Naive thymus-derived CD4-positive, alpha-beta T cell (primary cell): ENCODE data around the gene ATN1. TPM values are rescaled to one million over a fixed set of nuclear protein-coding genes. Genes with fewer than 3 reads are reported as not detected.

Source experiments
- ATAC-seq: fragments of 150-1000 bp; cut with Tn5 transposase; 2 replicates; pipeline ENCODE4 v1.10.0; 2021; ENCODE audit warnings: mild to moderate bottlenecking, moderate library complexity
- CTCF ChIA-PET: fragments of 350-600 bp; sonication (Branson Sonifier 250); formaldehyde crosslinking; loops from one replicate; lab custom pipeline; 2021; ENCODE audit warnings: antibody characterized with exemption; lab: Charles Lee
- POLR2A ChIA-PET: fragments of 350-600 bp; sonication (Branson Sonifier 250); formaldehyde crosslinking; loops from one replicate; lab custom pipeline; 2021; ENCODE audit warnings: antibody characterized with exemption, inconsistent platforms; lab: Charles Lee
- DNase-seq, 9 donors: peaks; one replicate each; pipeline versions ENCODE4 v3.0.0 to v3.0.0-alpha.2; 2020 to 2022; ENCODE audit warnings: mixed read lengths in 1 of 9
- H3K27ac ChIP-seq: one replicate; pipeline ENCODE4 v1.7.0; 2013; ENCODE audit warnings: mild to moderate bottlenecking, low read depth, low read length, moderate library complexity
- H3K27me3 ChIP-seq, 2 donors: one replicate each; pipeline ENCODE4 v1.7.0; 2013; ENCODE audit warnings: low read length in 2 of 2, mild to moderate bottlenecking in 2 of 2, moderate library complexity in 2 of 2; ENCODE audit not compliant: control insufficient read depth in 2 of 2, insufficient read depth in 2 of 2
- H3K36me3 ChIP-seq, 3 experiments: 1 replicate in 2 of 3; 2 replicates in 1 of 3; pipeline ENCODE4 v1.7.0; 2013; ENCODE audit warnings: low read length in 3 of 3, mild to moderate bottlenecking in 3 of 3, moderate library complexity in 1 of 3; ENCODE audit not compliant: insufficient read depth in 3 of 3, control insufficient read depth in 2 of 3
- H3K4me1 ChIP-seq, 2 donors: one replicate each; pipeline ENCODE4 v1.7.0; 2013; ENCODE audit warnings: low read length in 2 of 2, mild to moderate bottlenecking in 2 of 2, moderate library complexity in 1 of 2; ENCODE audit not compliant: control insufficient read depth in 2 of 2, insufficient read depth in 2 of 2
- H3K4me3 ChIP-seq: 2 replicates; pipeline ENCODE4 v1.7.0; 2013; ENCODE audit warnings: mild to moderate bottlenecking, low read length
- H3K9me3 ChIP-seq, 3 experiments: 1 replicate in 2 of 3; 2 replicates in 1 of 3; pipeline ENCODE4 v1.7.0; 2013; ENCODE audit warnings: low read length in 3 of 3; ENCODE audit not compliant: control insufficient read depth in 2 of 3
- H3K27ac Mint-ChIP-seq, 9 donors: one replicate each; pipeline ENCODE4 v1.8.0; 2020 to 2022; ENCODE audit warnings: mixed read lengths in 9 of 9, mild to moderate bottlenecking in 8 of 9, moderate library complexity in 5 of 9, inconsistent platforms in 2 of 9
- H3K27me3 Mint-ChIP-seq, 5 donors: one replicate each; pipeline ENCODE4 v1.8.0; 2021 to 2022; ENCODE audit warnings: mixed read lengths in 5 of 5, mild to moderate bottlenecking in 1 of 5
- H3K36me3 Mint-ChIP-seq, 5 donors: one replicate each; pipeline ENCODE4 v1.8.0; 2020 to 2022; ENCODE audit warnings: mixed read lengths in 5 of 5, mild to moderate bottlenecking in 3 of 5, inconsistent platforms in 1 of 5
- H3K4me1 Mint-ChIP-seq, 7 donors: one replicate each; pipeline ENCODE4 v1.8.0; 2020 to 2022; ENCODE audit warnings: mixed read lengths in 7 of 7, mild to moderate bottlenecking in 3 of 7, inconsistent platforms in 1 of 7
- H3K4me3 Mint-ChIP-seq, 10 donors: one replicate each; pipeline ENCODE4 v1.8.0; 2020 to 2022; ENCODE audit warnings: mild to moderate bottlenecking in 10 of 10, mixed read lengths in 10 of 10, moderate library complexity in 6 of 10, inconsistent platforms in 2 of 10
- H3K9me3 Mint-ChIP-seq, 11 donors: one replicate each; pipeline ENCODE4 v1.8.0; 2020 to 2022; ENCODE audit warnings: mixed read lengths in 11 of 11, mild to moderate bottlenecking in 4 of 11, inconsistent platforms in 1 of 11, moderate library complexity in 1 of 11
- intact Hi-C, 2 donors: fragments of 100-400 bp; cut with micrococcal nuclease; formaldehyde crosslinking; loops; one replicate each; pipeline ENCODE4 v1.15.1; 2023
- polyA plus RNA-seq, 2 donors: library from polyadenylated mRNA; unstranded; fragments of 300-500 nt; fragmentation: Illumina TruSeq; gene quantifications; one replicate each; pipeline ENCODE4 v1.2.3, GENCODE V29; 2021
- total RNA-seq, 6 experiments: library from RNA in 5 of 6; stranded (reverse) in 5 of 6; gene quantifications; 1 replicate in 5 of 6; 2 replicates in 1 of 6; pipeline ENCODE4 v1.2.3 and lab custom pipeline; 2021 to 2026

The ATN1 gene
- total and polyA plus RNA-seq, 7 experiments from 2014 or later = 0.95 to 42.2 (median 32.9) TPM

DNA sequence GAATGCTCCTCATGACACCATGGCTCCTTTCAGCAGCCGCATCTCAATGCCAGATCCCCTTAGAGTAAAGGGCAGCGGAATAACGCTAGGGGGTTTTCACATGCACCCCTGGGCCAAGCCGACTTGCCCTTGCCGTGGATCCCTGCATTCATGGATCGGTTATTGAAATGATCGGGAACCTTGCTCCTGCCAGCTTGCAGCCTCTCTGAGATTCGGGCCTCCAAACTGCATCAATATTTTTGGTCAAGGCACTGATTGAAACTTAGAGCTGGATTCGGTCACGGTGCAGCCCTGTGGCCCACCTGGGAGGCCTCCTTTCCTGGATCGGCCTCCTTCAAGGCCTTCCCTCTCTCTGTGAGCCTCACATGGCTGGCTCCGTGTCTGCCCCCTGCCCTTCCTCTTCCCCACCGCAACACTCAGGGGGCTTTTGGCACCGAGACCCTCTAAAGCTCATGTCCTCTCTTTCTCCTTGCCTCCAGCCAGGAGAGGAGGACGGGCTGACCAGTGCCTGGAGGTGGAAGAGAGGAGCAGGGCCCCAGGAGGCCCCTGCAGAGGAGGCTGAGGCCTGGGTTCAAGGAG is 25.2 kb downstream of the ATN1 start:
- ChIA-PET CTCF (interaction anchor here (0.6 to 11.7 kb wide), 5 partner anchors 9 to 79 kb away, joined by 3 to 460 read pairs (median 7); partner anchors contain the start of genes C12orf57, RNU7-1 and SPSB2), POLR2A (interaction anchor here (0.9 to 21.6 kb wide), 6 partner anchors 7 to 80 kb away, joined by 4 to 1270 read pairs (median 31); partner anchors contain the start of genes ATN1, C12orf57, EMG1 and PHB2)
- intact Hi-C loops = loop anchor here (1.0 to 10.0 kb wide), 7 partner anchors 8 to 461 kb away; partner anchors contain the start of genes C12orf57 (in 2 of the 2), CHD4 (in 1 of the 2), EMG1 (in 1 of the 2) and ENO2 (in 1 of the 2)
- peak overlapping the region; percentile 83 to 100 (median 97) for H3K27ac Mint-ChIP-seq
- Histone ChIP-seq H3K4me1 (peaks cover 70 to 84% of the 10 kb centered on the region in 2 donors), H3K27me3 (no peaks in the 10 kb centered on the region), H3K9me3 (no peaks in the 10 kb centered on the region), H3K36me3 (peaks cover 3 to 59% (median 19%) of the 10 kb centered on the region in 3 experiments), H3K4me3 (peak overlapping the region; percentile 92), H3K27ac (peak overlapping the region; percentile 95)
- H3K9me3 Mint-ChIP-seq = no peaks in the 10 kb centered on the region
- H3K36me3 Mint-ChIP-seq = peaks cover 5 to 45% (median 11%) of the 10 kb centered on the region in 5 donors
- ATAC-seq (no peak), DNase-seq (peak in 1 of 9 donors; percentile 23)
- peaks cover 54 to 83% (median 72%) of the 10 kb centered on the region in 7 donors for H3K4me1 Mint-ChIP-seq
- H3K4me3 Mint-ChIP-seq = peak overlapping the region; percentile 93 to 100 (median 98)
- H3K27me3 Mint-ChIP-seq = no peaks in the 10 kb centered on the region

DNA sequence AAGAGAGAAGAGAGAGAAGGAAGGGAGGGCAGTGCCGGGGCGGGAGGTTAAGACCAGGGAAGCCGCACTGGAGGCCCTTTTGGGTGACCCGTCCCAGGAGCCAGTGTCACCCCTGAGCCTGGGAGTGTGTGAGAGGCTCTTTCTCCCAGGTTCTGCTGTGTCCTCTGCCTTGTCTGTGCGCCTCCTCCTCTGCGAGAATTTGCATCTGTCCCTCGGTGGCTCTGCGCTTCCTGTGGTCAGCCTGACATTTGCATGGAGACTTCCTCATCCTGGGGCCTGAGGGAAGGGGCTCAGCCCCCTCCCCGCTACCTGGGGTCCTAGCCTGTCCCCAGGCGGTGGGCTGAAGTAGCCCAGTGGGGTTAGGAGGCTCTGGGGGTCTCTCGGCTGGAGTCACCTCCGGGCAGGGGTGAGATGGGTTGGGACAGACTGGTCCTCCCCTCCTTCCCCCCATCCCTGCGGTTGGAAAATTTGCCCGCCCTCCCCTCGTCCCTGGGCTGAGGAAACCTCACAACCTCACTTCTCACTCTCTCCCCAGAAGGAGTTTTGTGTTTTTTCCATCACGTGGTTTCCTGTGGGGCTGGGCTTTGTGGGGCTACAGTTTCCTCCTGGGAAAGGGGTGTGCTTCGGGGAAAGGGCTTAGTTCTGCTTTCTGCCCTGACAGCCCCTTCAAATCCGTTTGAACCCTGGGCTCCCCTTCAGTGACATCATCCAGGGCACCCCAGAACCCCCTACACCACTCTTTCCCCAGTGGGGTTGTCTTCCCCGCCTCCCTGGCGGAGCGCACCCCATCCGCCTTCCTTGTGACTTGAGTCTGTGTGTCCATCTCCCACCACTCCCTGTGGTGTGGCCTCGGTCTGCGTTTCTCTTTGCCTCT is 25.9 kb downstream of the ATN1 start:
- H3K27ac Mint-ChIP-seq = peak overlapping the region; percentile 83 to 100 (median 97)

DNA sequence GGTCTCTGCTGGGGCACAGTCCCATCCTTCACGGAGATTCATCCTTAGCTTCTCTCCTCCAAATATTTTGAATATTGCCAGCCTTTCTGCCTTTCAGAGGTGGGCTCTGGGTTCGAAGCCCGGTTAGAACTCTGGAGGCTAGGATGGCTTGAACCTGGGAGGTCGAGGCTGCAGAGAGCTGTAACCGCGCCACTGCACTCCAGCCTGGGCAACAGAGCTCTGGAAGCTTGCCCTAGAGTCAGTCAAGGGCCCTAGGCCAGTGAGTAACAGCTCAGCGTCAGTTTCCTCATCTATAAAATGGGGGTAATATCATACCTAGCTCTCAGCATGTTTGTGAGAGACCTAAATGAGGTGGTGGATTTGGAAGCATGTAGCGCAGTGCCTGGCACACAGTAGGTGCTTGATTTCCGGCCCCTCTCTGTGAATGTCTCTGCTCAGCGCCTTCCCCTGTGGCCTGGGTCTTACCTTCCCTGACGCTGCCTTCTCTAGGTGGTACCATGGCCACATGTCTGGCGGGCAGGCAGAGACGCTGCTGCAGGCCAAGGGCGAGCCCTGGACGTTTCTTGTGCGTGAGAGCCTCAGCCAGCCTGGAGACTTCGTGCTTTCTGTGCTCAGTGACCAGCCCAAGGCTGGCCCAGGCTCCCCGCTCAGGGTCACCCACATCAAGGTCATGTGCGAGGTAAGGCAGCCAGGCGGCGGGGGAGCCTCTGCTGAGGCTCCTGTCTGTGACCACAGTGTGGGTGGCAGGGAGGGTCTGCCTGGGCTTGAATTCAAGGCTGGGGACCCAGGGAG is 26.8 kb downstream of the ATN1 start:
- Histone ChIP-seq H3K9me3 (no peaks in the 10 kb centered on the region), H3K4me1 (peaks cover 70 to 84% of the 10 kb centered on the region in 2 donors), H3K4me3 (peak overlapping the region; percentile 92), H3K27ac (peak overlapping the region; percentile 95), H3K36me3 (peaks cover 5 to 65% (median 20%) of the 10 kb centered on the region in 3 experiments), H3K27me3 (no peaks in the 10 kb centered on the region)
- Mint-ChIP-seq H3K9me3 (no peaks in the 10 kb centered on the region), H3K4me1 (peaks cover 54 to 86% (median 72%) of the 10 kb centered on the region in 7 donors), H3K27ac (peak overlapping the region; percentile 83 to 100 (median 97)), H3K36me3 (peaks cover 11 to 56% (median 23%) of the 10 kb centered on the region in 5 donors), H3K27me3 (no peaks in the 10 kb centered on the region), H3K4me3 (peak overlapping the region; percentile 93 to 100 (median 98))
- intact Hi-C loops = loop anchor here (5.0 to 10.0 kb wide), 4 partner anchors 42 to 462 kb away; partner anchors contain the start of genes CHD4 (in 1 of the 2), ENO2 (in 1 of the 2), MRPL51 (in 1 of the 2) and NCAPD2 (in 1 of the 2)
- no peak for ATAC-seq
- CTCF ChIA-PET = interaction anchor here (0.9 to 1.6 kb wide), 5 partner anchors 8 to 85 kb away, joined by 3 to 9 read pairs (median 4); partner anchors contain the start of genes C12orf57 and RNU7-1
- POLR2A ChIA-PET = interaction anchor here (0.7 to 13.5 kb wide), 5 partner anchors 9 to 64 kb away, joined by 3 to 1270 read pairs (median 7); partner anchors contain the start of genes C12orf57, LPCAT3, PHB2 and PTPN6
- DNase-seq = no peak

More for the DNA sequence above, 25.9 kb downstream of the ATN1 start:
- Histone ChIP-seq H3K4me1 (peaks cover 70 to 84% of the 10 kb centered on the region in 2 donors), H3K9me3 (no peaks in the 10 kb centered on the region), H3K36me3 (peaks cover 5 to 65% (median 20%) of the 10 kb centered on the region in 3 experiments), H3K27ac (peak overlapping the region; percentile 95), H3K4me3 (peak overlapping the region; percentile 92), H3K27me3 (no peaks in the 10 kb centered on the region)
- H3K4me3 Mint-ChIP-seq = peak overlapping the region; percentile 93 to 100 (median 98)
- intact Hi-C loops = loop anchor here (1.0 to 10.0 kb wide), 7 partner anchors 8 to 461 kb away; partner anchors contain the start of genes C12orf57 (in 1 of the 2), CHD4 (in 1 of the 2), EMG1 (in 1 of the 2) and ENO2 (in 1 of the 2)
- ATAC-seq (peak; percentile 56), DNase-seq (peak in 8 of 9 donors; percentile 65 to 92 (median 74))
- peaks cover 10 to 48% (median 16%) of the 10 kb centered on the region in 5 donors for H3K36me3 Mint-ChIP-seq
- no peaks in the 10 kb centered on the region for H3K9me3 Mint-ChIP-seq
- peaks cover 54 to 85% (median 72%) of the 10 kb centered on the region in 7 donors for H3K4me1 Mint-ChIP-seq
- no peaks in the 10 kb centered on the region for H3K27me3 Mint-ChIP-seq
- CTCF ChIA-PET = interaction anchor here (1.0 to 11.7 kb wide), 6 partner anchors 8 to 84 kb away, joined by 3 to 460 read pairs (median 6); partner anchors contain the start of genes C12orf57 and RNU7-1
- POLR2A ChIA-PET = interaction anchor here (0.7 to 21.6 kb wide), 7 partner anchors 7 to 23 kb away, joined by 3 to 1270 read pairs (median 41); partner anchors contain the start of genes ATN1, C12orf57, EMG1 and PHB2

DNA sequence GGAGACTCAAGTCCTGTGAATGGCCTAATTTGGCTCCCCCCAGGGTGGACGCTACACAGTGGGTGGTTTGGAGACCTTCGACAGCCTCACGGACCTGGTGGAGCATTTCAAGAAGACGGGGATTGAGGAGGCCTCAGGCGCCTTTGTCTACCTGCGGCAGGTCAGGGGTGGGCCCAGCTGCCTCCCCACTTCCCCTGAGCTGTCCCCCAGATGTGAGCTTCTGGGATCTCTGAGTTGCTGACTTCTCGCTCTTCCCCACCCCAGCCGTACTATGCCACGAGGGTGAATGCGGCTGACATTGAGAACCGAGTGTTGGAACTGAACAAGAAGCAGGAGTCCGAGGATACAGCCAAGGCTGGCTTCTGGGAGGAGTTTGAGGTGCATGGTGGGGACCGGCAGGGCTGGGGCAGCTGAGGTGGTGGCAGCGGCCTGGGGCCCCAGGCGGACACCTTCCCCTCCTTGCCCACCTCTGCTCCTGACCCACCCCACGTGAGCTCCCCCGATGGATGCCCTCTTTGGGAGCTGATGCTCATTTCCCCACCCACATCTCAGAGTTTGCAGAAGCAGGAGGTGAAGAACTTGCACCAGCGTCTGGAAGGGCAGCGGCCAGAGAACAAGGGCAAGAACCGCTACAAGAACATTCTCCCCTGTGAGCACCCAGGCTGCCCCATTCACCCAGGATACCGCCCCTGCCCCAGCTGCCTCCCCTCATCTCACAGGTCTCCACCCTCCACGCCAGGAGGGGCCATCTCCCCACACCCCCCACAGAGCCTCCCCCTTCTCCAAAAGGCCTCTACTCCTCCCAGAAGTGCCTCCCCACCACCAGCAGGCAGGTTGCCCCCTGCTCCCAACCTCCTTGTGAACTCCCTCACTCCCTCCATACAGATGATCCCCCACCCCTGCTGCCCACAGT is 27.6 kb downstream of the ATN1 start:
- H3K4me3 ChIP-seq = peak overlapping the region; percentile 92
- Mint-ChIP-seq H3K9me3 (no peaks in the 10 kb centered on the region), H3K4me3 (peak overlapping the region; percentile 79 to 100 (median 97)), H3K27me3 (no peaks in the 10 kb centered on the region), H3K36me3 (peaks cover 11 to 58% (median 23%) of the 10 kb centered on the region in 5 donors), H3K27ac (peak overlapping the region; percentile 83 to 100 (median 96)), H3K4me1 (peaks cover 50 to 85% (median 70%) of the 10 kb centered on the region in 7 donors)
- peaks cover 5 to 71% (median 20%) of the 10 kb centered on the region in 3 experiments for H3K36me3 ChIP-seq
- no peaks in the 10 kb centered on the region for H3K9me3 ChIP-seq
- ATAC-seq = no peak
- no peak for DNase-seq
- peaks cover 72 to 84% of the 10 kb centered on the region in 2 donors for H3K4me1 ChIP-seq
- intact Hi-C loops = loop anchor here (10.0 kb wide), 2 partner anchors 191 to 351 kb away; partner anchors contain the start of genes CHD4 (in 1 of the 2) and PTMS (in 1 of the 2)
- POLR2A ChIA-PET = interaction anchor here (0.7 to 13.5 kb wide), 6 partner anchors 9 to 82 kb away, joined by 3 to 1270 read pairs (median 3); partner anchors contain the start of genes C12orf57, ENO2, LPCAT3 and PHB2
- H3K27me3 ChIP-seq = no peaks in the 10 kb centered on the region
- CTCF ChIA-PET = interaction anchor here (0.8 to 1.6 kb wide), 6 partner anchors 9 to 24 kb away, joined by 3 to 9 read pairs (median 4); partner anchors contain the start of genes C12orf57 and RNU7-1
- peak overlapping the region; percentile 95 for H3K27ac ChIP-seq
